ENCODE results near the gene GPR152.

The GPR152 gene

GRCh38 chr11:67500484-67500821 is 47.9 kb upstream of the GPR152 start:
- H2AFZ ChIP-seq (ENCODE audit: low read length) = no peak overlapping the region
- H3K27ac ChIP-seq (ENCODE audit: low read depth, low read length, poor library complexity, severe bottlenecking) = no peak overlapping the region
- TF ChIP-seq CTCF (IDR thresholded peaks at IDR 0.05; ENCODE audit: low read length) = no peak
- TF ChIP-seq EZH2 (IDR thresholded peaks at IDR 0.05; ENCODE audit: borderline replicate concordance, low read length) = no peak
- no peaks in the 10 kb centered on the region for H4K20me1 ChIP-seq (ENCODE audit: insufficient read depth, low read length)
- no peaks in the 10 kb centered on the region for H3F3A ChIP-seq (ENCODE audit: insufficient read depth, low read length)
- peaks cover 24% of the 10 kb centered on the region; the same call in 1 of the 2 replicates for H3K36me3 ChIP-seq (ENCODE audit: insufficient read depth, low read length)
- no peak overlapping the region for H3K9ac ChIP-seq (ENCODE audit: low read length)
- H3K9me2 ChIP-seq (ENCODE audit: low read depth, low read length) = no peaks in the 10 kb centered on the region
- H3K4me1 ChIP-seq (ENCODE audit: insufficient read depth, low read length, severe bottlenecking) = peaks cover 8% of the 10 kb centered on the region
- H3K9me3 ChIP-seq (ENCODE audit: low read length) = no peaks in the 10 kb centered on the region
- H3K27me3 ChIP-seq (ENCODE audit: insufficient read depth, low read length) = no peaks in the 10 kb centered on the region
- no peak overlapping the region for H3K4me2 ChIP-seq (ENCODE audit: low read length)
- no peak overlapping the region for H3K4me3 ChIP-seq (ENCODE audit: low read depth, low read length, poor library complexity, severe bottlenecking)
- no peaks in the 10 kb centered on the region for H3K79me2 ChIP-seq (ENCODE audit: insufficient read depth, low read length)

GRCh38 chr11:67499808-67500483 is 47.4 kb upstream of the GPR152 start:
- H3K36me3 ChIP-seq (ENCODE audit: insufficient read depth, low read length) = peaks cover 27% of the 10 kb centered on the region; the same call in 1 of the 2 replicates
- no peaks in the 10 kb centered on the region for H4K20me1 ChIP-seq (ENCODE audit: insufficient read depth, low read length)

GRCh38 chr11:67498544-67498972 is 46.0 kb upstream of the GPR152 start:
- Histone ChIP-seq H3K9ac (ENCODE audit: low read length) (no peak overlapping the region), H3K4me3 (ENCODE audit: low read depth, low read length, poor library complexity, severe bottlenecking) (no peak overlapping the region), H3K27me3 (ENCODE audit: insufficient read depth, low read length) (no peaks in the 10 kb centered on the region), H4K20me1 (ENCODE audit: insufficient read depth, low read length) (no peaks in the 10 kb centered on the region), H2AFZ (ENCODE audit: low read length) (no peak overlapping the region), H3K4me1 (ENCODE audit: insufficient read depth, low read length, severe bottlenecking) (peaks cover under 1% of the 10 kb centered on the region), H3K27ac (ENCODE audit: low read depth, low read length, poor library complexity, severe bottlenecking) (no peak overlapping the region), H3K4me2 (ENCODE audit: low read length) (no peak overlapping the region), H3K9me2 (ENCODE audit: low read depth, low read length) (no peaks in the 10 kb centered on the region), H3K36me3 (ENCODE audit: insufficient read depth, low read length) (peaks cover 33% of the 10 kb centered on the region; the same call in 1 of the 2 replicates), H3F3A (ENCODE audit: insufficient read depth, low read length) (no peaks in the 10 kb centered on the region), H3K9me3 (ENCODE audit: low read length) (no peaks in the 10 kb centered on the region), H3K79me2 (ENCODE audit: insufficient read depth, low read length) (no peaks in the 10 kb centered on the region)
- TF ChIP-seq EZH2 (IDR thresholded peaks at IDR 0.05; ENCODE audit: borderline replicate concordance, low read length) = no peak
- TF ChIP-seq CTCF (IDR thresholded peaks at IDR 0.05; ENCODE audit: low read length) = no peak

More at GRCh38 chr11:67499808-67500483, 47.4 kb upstream of the GPR152 start:
- Histone ChIP-seq H3K9ac (ENCODE audit: low read length) (no peak overlapping the region), H2AFZ (ENCODE audit: low read length) (no peak overlapping the region), H3K4me1 (ENCODE audit: insufficient read depth, low read length, severe bottlenecking) (peaks cover 5% of the 10 kb centered on the region), H3K4me3 (ENCODE audit: low read depth, low read length, poor library complexity, severe bottlenecking) (no peak overlapping the region), H3K4me2 (ENCODE audit: low read length) (no peak overlapping the region), H3F3A (ENCODE audit: insufficient read depth, low read length) (no peaks in the 10 kb centered on the region), H3K27ac (ENCODE audit: low read depth, low read length, poor library complexity, severe bottlenecking) (no peak overlapping the region), H3K9me2 (ENCODE audit: low read depth, low read length) (no peaks in the 10 kb centered on the region), H3K9me3 (ENCODE audit: low read length) (no peaks in the 10 kb centered on the region), H3K27me3 (ENCODE audit: insufficient read depth, low read length) (no peaks in the 10 kb centered on the region), H3K79me2 (ENCODE audit: insufficient read depth, low read length) (no peaks in the 10 kb centered on the region)
- TF ChIP-seq EZH2 (IDR thresholded peaks at IDR 0.05; ENCODE audit: borderline replicate concordance, low read length) (no peak), CTCF (IDR thresholded peaks at IDR 0.05; ENCODE audit: low read length) (no peak)

Measured in OCI-LY1 (cell line).